Stimulated activated CD4-positive, alpha-beta T cell treated with anti-CD3 and anti-CD28 coated beads, Interleukin-4, amount 100 ng/mL, for 1 hour (primary cell): Measurements from ENCODE around the gene KRT17.
"Not testable (repeated sequence)": the region's sequence is repeated elsewhere in the genome, so short reads cannot be mapped to it uniquely, and the experiment has no call there.

Experiments
- DNase-seq: peaks from one replicate; pipeline ENCODE4 v3.0.0-alpha.2; 2020

Gene KRT17

GRCh38 chr17:41633556-41634199 lies 9.3 kb upstream of the KRT17 start:
- DNase-seq, result no peak

- DNase-seq, result no peak
Observed at GRCh38 chr17:41632482-41633105, 8.2 kb upstream of the KRT17 start.

GRCh38 chr17:41631898-41632285 lies 7.5 kb upstream of the KRT17 start:
- no peak for DNase-seq

GRCh38 chr17:41631025-41631897 lies 6.9 kb upstream of the KRT17 start:
- DNase-seq, result no peak

- DNase-seq, result no peak
Observed at GRCh38 chr17:41629826-41630670, 5.7 kb upstream of the KRT17 start.

- no peak for DNase-seq
Observed at GRCh38 chr17:41629316-41629715, 4.9 kb upstream of the KRT17 start.

- DNase-seq, result not testable (repeated sequence)
Observed at GRCh38 chr17:41628621-41629255, 4.4 kb upstream of the KRT17 start.

GRCh38 chr17:41628073-41628370 lies 3.6 kb upstream of the KRT17 start:
- DNase-seq, result not testable (repeated sequence)

- no peak for DNase-seq
Observed at GRCh38 chr17:41627316-41628072, 3.1 kb upstream of the KRT17 start.

- DNase-seq, result not testable (repeated sequence)
Observed at GRCh38 chr17:41626914-41627295, 2.5 kb upstream of the KRT17 start.

- not testable (repeated sequence) for DNase-seq
Observed at GRCh38 chr17:41626028-41626913, 1.9 kb upstream of the KRT17 start.

GRCh38 chr17:41625602-41626001 lies 1.2 kb upstream of the KRT17 start:
- no peak for DNase-seq

GRCh38 chr17:41623184-41623861 lies 1.1 kb downstream of the KRT17 start:
- DNase-seq, result not testable (repeated sequence)

GRCh38 chr17:41622340-41623183 lies 1.8 kb downstream of the KRT17 start:
- DNase-seq, result not testable (repeated sequence)

- no peak for DNase-seq
Observed at GRCh38 chr17:41621916-41622315, 2.5 kb downstream of the KRT17 start.

- DNase-seq, result not testable (repeated sequence)
Observed at GRCh38 chr17:41621435-41621817, 2.9 kb downstream of the KRT17 start.

- no peak for DNase-seq
Observed at GRCh38 chr17:41620583-41621434, 3.6 kb downstream of the KRT17 start.

GRCh38 chr17:41619927-41620582 lies 4.3 kb downstream of the KRT17 start:
- DNase-seq, result not testable (repeated sequence)
